Uterus (tissue), 4 donors: Measurements from ENCODE around the gene KERA. TPM values are rescaled to one million over a fixed set of nuclear protein-coding genes. Genes with fewer than 3 reads are reported as not detected.

Experiments
- DNase-seq, 2 donors: peaks; one replicate each; pipeline ENCODE4 v3.0.0-alpha.2; 2019 to 2020
- H3K27ac ChIP-seq, 2 donors: fragments of 200-600 bp; sonication (generic); 1 replicate in 1 of 2; 2 replicates in 1 of 2; pipeline ENCODE4 v1.5.1; 2016 to 2018
- H3K27me3 ChIP-seq, 2 donors: fragments of 200-600 bp; sonication (generic); one replicate each; pipeline ENCODE4 v1.5.1; 2018 to 2019; ENCODE audit warnings: control low read depth in 1 of 2
- H3K36me3 ChIP-seq, 2 donors: fragments of 200-600 bp; sonication (generic); one replicate each; pipeline ENCODE4 v1.5.1; 2019; ENCODE audit warnings: control low read depth in 1 of 2
- H3K4me1 ChIP-seq, 2 donors: fragments of 200-600 bp; sonication (generic); one replicate each; pipeline ENCODE4 v1.5.1; 2018 to 2019; ENCODE audit warnings: control low read depth in 1 of 2
- H3K4me3 ChIP-seq, 2 donors: fragments of 200-600 bp; sonication (generic); 1 replicate in 1 of 2; 2 replicates in 1 of 2; pipeline ENCODE4 v1.5.1; 2018 to 2019; ENCODE audit warnings: mild to moderate bottlenecking in 1 of 2
- H3K9me3 ChIP-seq, 2 donors: fragments of 200-600 bp; sonication (generic); one replicate each; pipeline ENCODE4 v1.5.1; 2019; ENCODE audit warnings: control low read depth in 1 of 2
- POLR2A ChIP-seq, 2 donors: fragments of 450-650 bp; IDR thresholded peaks; one replicate each; pipeline ENCODE4 v1.6.1; 2016; ENCODE audit warnings: antibody characterized with exemption in 2 of 2, mild to moderate bottlenecking in 1 of 2, moderate library complexity in 1 of 2
- intact Hi-C: fragments of 100-400 bp; cut with DNase I; formaldehyde crosslinking; loops from one replicate; pipeline ENCODE4 v1.15.1; 2023; ENCODE audit warnings: low total_unique reads
- total RNA-seq, 4 donors: library from RNA; depleted of rRNA in 3 of 4; stranded (reverse); fragments of >200 nt in 3 of 4; gene quantifications; one replicate each; pipeline versions ENCODE4 v1.1.0 to v1.2.4, GENCODE V29; 2014 to 2023
- TF ChIP-seq, protein P1 (sequence below), 4 experiments: fragments of 200-600 bp in 2 of 4; fragments of 450-650 bp in 2 of 4; sonication (generic) in 2 of 4; IDR thresholded peaks; one replicate each; pipeline ENCODE4 v1.5.1; 2016 to 2019; ENCODE audit warnings: antibody characterized with exemption in 4 of 4, mild to moderate bottlenecking in 2 of 4, moderate library complexity in 1 of 4
- donor health status: DM: yes; HTN: yes; CAD: no.

The KERA gene
- total RNA-seq, 4 donors from 2014 or later, result 1.3 TPM; not detected in 3

GRCh38 chr12:91033251-91033650, 24.6 kb downstream of the KERA start:
- Histone ChIP-seq H3K36me3 (no peaks in the 10 kb centered on the region), H3K9me3 (no peaks in the 10 kb centered on the region), H3K4me1 (peaks cover 0 to 6% of the 10 kb centered on the region in 2 donors), H3K4me3 (no peak overlapping the region), H3K27me3 (no peaks in the 10 kb centered on the region), H3K27ac (no peak overlapping the region)
- no peak for DNase-seq
- intact Hi-C loops, result no loop called here
- no peak for TF ChIP-seq POLR2A (IDR thresholded peaks at IDR 0.05)
- TF ChIP-seq, protein P1, sequence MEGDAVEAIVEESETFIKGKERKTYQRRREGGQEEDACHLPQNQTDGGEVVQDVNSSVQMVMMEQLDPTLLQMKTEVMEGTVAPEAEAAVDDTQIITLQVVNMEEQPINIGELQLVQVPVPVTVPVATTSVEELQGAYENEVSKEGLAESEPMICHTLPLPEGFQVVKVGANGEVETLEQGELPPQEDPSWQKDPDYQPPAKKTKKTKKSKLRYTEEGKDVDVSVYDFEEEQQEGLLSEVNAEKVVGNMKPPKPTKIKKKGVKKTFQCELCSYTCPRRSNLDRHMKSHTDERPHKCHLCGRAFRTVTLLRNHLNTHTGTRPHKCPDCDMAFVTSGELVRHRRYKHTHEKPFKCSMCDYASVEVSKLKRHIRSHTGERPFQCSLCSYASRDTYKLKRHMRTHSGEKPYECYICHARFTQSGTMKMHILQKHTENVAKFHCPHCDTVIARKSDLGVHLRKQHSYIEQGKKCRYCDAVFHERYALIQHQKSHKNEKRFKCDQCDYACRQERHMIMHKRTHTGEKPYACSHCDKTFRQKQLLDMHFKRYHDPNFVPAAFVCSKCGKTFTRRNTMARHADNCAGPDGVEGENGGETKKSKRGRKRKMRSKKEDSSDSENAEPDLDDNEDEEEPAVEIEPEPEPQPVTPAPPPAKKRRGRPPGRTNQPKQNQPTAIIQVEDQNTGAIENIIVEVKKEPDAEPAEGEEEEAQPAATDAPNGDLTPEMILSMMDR (IDR thresholded peaks at IDR 0.05), result no peak

GRCh38 chr12:91023326-91024004, 34.4 kb downstream of the KERA start:
- no peak overlapping the region for H3K4me3 ChIP-seq
- intact Hi-C loops, result no loop called here
- no peaks in the 10 kb centered on the region for H3K4me1 ChIP-seq
- no peaks in the 10 kb centered on the region for H3K27me3 ChIP-seq
- no peak for TF ChIP-seq POLR2A (IDR thresholded peaks at IDR 0.05)
- TF ChIP-seq, protein P1 (IDR thresholded peaks at IDR 0.05), result no peak
- no peaks in the 10 kb centered on the region for H3K36me3 ChIP-seq
- no peak for DNase-seq
- no peaks in the 10 kb centered on the region for H3K9me3 ChIP-seq
- no peak overlapping the region for H3K27ac ChIP-seq

- no peak overlapping the region for H3K27ac ChIP-seq
- no peak for TF ChIP-seq POLR2A (IDR thresholded peaks at IDR 0.05)
- TF ChIP-seq, protein P1 (IDR thresholded peaks at IDR 0.05), result no peak
- intact Hi-C loops, result no loop called here
- no peaks in the 10 kb centered on the region for H3K9me3 ChIP-seq
- H3K27me3 ChIP-seq, result no peaks in the 10 kb centered on the region
- no peak for DNase-seq
- H3K4me3 ChIP-seq, result no peak overlapping the region
- no peaks in the 10 kb centered on the region for H3K36me3 ChIP-seq
- no peaks in the 10 kb centered on the region for H3K4me1 ChIP-seq
Observed at GRCh38 chr12:91021076-91021475, 36.7 kb downstream of the KERA start.

DNA sequence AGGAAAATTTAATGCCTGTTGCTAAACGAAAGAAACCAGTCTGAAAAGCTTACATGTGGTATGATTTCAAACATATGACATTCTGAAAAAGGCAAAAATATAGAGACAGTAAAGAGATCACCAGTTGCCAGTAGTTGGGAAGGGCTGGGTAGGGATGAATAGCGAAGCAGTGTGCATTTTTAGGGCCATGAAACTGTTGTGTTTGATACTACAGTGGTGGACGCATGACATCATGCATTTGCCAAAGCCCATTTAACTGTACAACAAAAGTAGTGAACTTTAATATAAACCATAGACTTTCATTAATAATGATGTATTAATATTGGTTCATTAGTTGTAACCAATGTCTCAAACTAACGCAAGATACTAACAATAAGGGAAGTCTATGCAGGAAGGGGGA, 38.4 kb downstream of the KERA start:
- intact Hi-C loops, result no loop called here
- no peaks in the 10 kb centered on the region for H3K27me3 ChIP-seq
- no peak overlapping the region for H3K4me3 ChIP-seq
- H3K36me3 ChIP-seq, result no peaks in the 10 kb centered on the region
- H3K9me3 ChIP-seq, result no peaks in the 10 kb centered on the region
- H3K27ac ChIP-seq, result no peak overlapping the region
- no peak for TF ChIP-seq POLR2A (IDR thresholded peaks at IDR 0.05)
- TF ChIP-seq, protein P1 (IDR thresholded peaks at IDR 0.05), result no peak
- H3K4me1 ChIP-seq, result no peaks in the 10 kb centered on the region
- no peak for DNase-seq

DNA sequence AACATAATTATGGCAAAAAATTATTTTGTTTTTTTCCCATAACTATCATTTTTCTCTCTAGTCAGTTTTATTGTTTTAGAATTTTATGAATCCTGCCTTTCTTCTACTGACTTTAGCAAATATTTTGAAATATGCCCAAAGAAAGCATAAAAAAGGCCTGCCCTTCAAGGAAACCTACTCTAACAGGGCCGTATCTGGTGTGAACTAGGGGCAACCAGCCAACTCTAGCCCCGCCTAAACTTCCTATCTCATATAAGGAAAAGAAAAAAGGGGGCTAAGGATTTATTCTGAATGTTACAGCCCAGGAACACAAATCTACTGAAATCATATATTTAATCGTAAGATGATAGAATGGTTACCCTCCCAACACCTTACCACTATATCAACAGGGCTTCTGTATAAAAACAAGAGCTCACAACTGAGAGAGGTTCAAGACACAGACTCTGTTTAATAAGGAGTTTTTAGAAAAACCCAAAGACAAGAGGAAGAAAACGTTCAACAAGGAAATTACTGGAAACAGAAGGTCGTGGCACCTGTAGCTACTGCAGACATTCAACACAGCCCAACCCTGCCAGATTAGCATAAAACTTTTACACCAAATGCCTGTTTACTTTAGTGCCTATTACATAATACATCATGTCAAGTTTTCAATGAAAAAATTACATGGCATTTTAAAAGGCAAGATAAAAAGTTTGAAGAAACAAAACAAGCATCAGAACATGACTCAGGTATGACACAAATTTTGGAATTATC, 40.1 kb downstream of the KERA start:
- peak in 1 of 2 donors; percentile 11 for DNase-seq
- H3K36me3 ChIP-seq, result no peaks in the 10 kb centered on the region
- intact Hi-C loops, result no loop called here
- H3K27ac ChIP-seq, result peak overlapping the region; percentile 17 to 26
- H3K4me3 ChIP-seq, result no peak overlapping the region
- no peaks in the 10 kb centered on the region for H3K4me1 ChIP-seq
- H3K9me3 ChIP-seq, result no peaks in the 10 kb centered on the region
- TF ChIP-seq, protein P1 (IDR thresholded peaks at IDR 0.05), result no peak
- TF ChIP-seq POLR2A (IDR thresholded peaks at IDR 0.05), result no peak
- no peaks in the 10 kb centered on the region for H3K27me3 ChIP-seq
